Central memory CD4-positive, alpha-beta T cell (primary cell): ENCODE data around the gene PCP4L1.

ENCODE experiments used
- DNase-seq: peaks from one replicate; pipeline ENCODE4 v3.0.0; 2022

The PCP4L1 gene

GRCh38 chr1:161324020-161324419 is 65.5 kb downstream of the PCP4L1 start:
- DNase-seq: no peak

GRCh38 chr1:161330346-161330745 is 71.8 kb downstream of the PCP4L1 start:
- no peak for DNase-seq

- no peak for DNase-seq
Measured at GRCh38 chr1:161333166-161333565, 74.6 kb downstream of the PCP4L1 start.
